ENCODE measurements around the gene SPTB.
"Not testable (repeated sequence)": the region's sequence is repeated elsewhere in the genome, so short reads cannot be mapped to it uniquely, and the experiment has no call there.

Gene SPTB

GRCh38 chr14:64816221-64816783, 63.4 kb downstream of the SPTB start:
- Histone ChIP-seq H3K36me3 (replicated peaks) (no peaks in the 10 kb centered on the region), H3K4me1 (no peaks in the 10 kb centered on the region), H3K27me3 (ENCODE audit: low read depth) (no peaks in the 10 kb centered on the region), H3K9me3 (no peaks in the 10 kb centered on the region), H3K4me3 (no peak overlapping the region)
- in situ Hi-C loops (cut with MboI; ENCODE audit: low sequenced_read_pairs) = no loop called here
- no peak for DNase-seq (ENCODE audit: low spot score in 2 of 2)

- H3K27me3 ChIP-seq (ENCODE audit: low read depth) = no peaks in the 10 kb centered on the region
- in situ Hi-C loops (cut with MboI; ENCODE audit: low sequenced_read_pairs) = no loop called here
- DNase-seq (ENCODE audit: low spot score in 2 of 2) = no peak
- no peaks in the 10 kb centered on the region for H3K36me3 ChIP-seq (replicated peaks)
- no peak overlapping the region for H3K4me3 ChIP-seq
- H3K4me1 ChIP-seq = no peaks in the 10 kb centered on the region
- no peaks in the 10 kb centered on the region for H3K9me3 ChIP-seq
Observed at GRCh38 chr14:64815257-64815656, 64.5 kb downstream of the SPTB start.

GRCh38 chr14:64812412-64812811, 67.3 kb downstream of the SPTB start:
- in situ Hi-C loops (cut with MboI; ENCODE audit: low sequenced_read_pairs) = no loop called here
- no peaks in the 10 kb centered on the region for H3K4me1 ChIP-seq
- no peak for DNase-seq (ENCODE audit: low spot score in 2 of 2)
- no peaks in the 10 kb centered on the region for H3K36me3 ChIP-seq (replicated peaks)
- H3K4me3 ChIP-seq = no peak overlapping the region
- H3K27me3 ChIP-seq (ENCODE audit: low read depth) = 0 out of 2 replicates have a peak, but pooled peaks cover 3% of the 10 kb centered on the region
- no peaks in the 10 kb centered on the region for H3K9me3 ChIP-seq

- H3K36me3 ChIP-seq (replicated peaks) = no peaks in the 10 kb centered on the region
- H3K4me3 ChIP-seq = no peak overlapping the region
- H3K27me3 ChIP-seq (ENCODE audit: low read depth) = 0 out of 2 replicates have a peak, but pooled peaks cover 3% of the 10 kb centered on the region
- no peak for DNase-seq (ENCODE audit: low spot score in 2 of 2)
- H3K9me3 ChIP-seq = no peaks in the 10 kb centered on the region
- in situ Hi-C loops (cut with MboI; ENCODE audit: low sequenced_read_pairs) = no loop called here
- no peaks in the 10 kb centered on the region for H3K4me1 ChIP-seq
Observed at GRCh38 chr14:64811676-64812075, 68.0 kb downstream of the SPTB start.

- no peaks in the 10 kb centered on the region for H3K4me1 ChIP-seq
- in situ Hi-C loops (cut with MboI; ENCODE audit: low sequenced_read_pairs) = no loop called here
- no peak for DNase-seq (ENCODE audit: low spot score in 2 of 2)
- H3K9me3 ChIP-seq = no peaks in the 10 kb centered on the region
- 0 out of 2 replicates have a peak, but pooled peaks cover 3% of the 10 kb centered on the region for H3K27me3 ChIP-seq (ENCODE audit: low read depth)
- no peak overlapping the region for H3K4me3 ChIP-seq
- no peaks in the 10 kb centered on the region for H3K36me3 ChIP-seq (replicated peaks)
Observed at GRCh38 chr14:64808449-64808848, 71.3 kb downstream of the SPTB start.

- Histone ChIP-seq H3K36me3 (replicated peaks) (no peaks in the 10 kb centered on the region), H3K27me3 (ENCODE audit: low read depth) (0 out of 2 replicates have a peak, but pooled peaks cover 3% of the 10 kb centered on the region), H3K4me3 (no peak overlapping the region), H3K9me3 (no peaks in the 10 kb centered on the region), H3K4me1 (no peaks in the 10 kb centered on the region)
- no peak for DNase-seq (ENCODE audit: low spot score in 2 of 2)
- in situ Hi-C loops (cut with MboI; ENCODE audit: low sequenced_read_pairs) = no loop called here
Observed at GRCh38 chr14:64807551-64807950, 72.2 kb downstream of the SPTB start.

GRCh38 chr14:64806862-64807495, 72.7 kb downstream of the SPTB start:
- no peak overlapping the region for H3K4me3 ChIP-seq
- H3K27me3 ChIP-seq (ENCODE audit: low read depth) = 0 out of 2 replicates have a peak, but pooled peaks cover 3% of the 10 kb centered on the region
- in situ Hi-C loops (cut with MboI; ENCODE audit: low sequenced_read_pairs) = no loop called here

GRCh38 chr14:64806202-64806861, 73.4 kb downstream of the SPTB start:
- Histone ChIP-seq H3K4me1 (no peaks in the 10 kb centered on the region), H3K9me3 (no peaks in the 10 kb centered on the region), H3K4me3 (no peak overlapping the region), H3K36me3 (replicated peaks) (no peaks in the 10 kb centered on the region), H3K27me3 (ENCODE audit: low read depth) (0 out of 2 replicates have a peak, but pooled peaks cover 3% of the 10 kb centered on the region)
- no peak for DNase-seq (ENCODE audit: low spot score in 2 of 2)
- in situ Hi-C loops (cut with MboI; ENCODE audit: low sequenced_read_pairs) = no loop called here

More at GRCh38 chr14:64806862-64807495, 72.7 kb downstream of the SPTB start:
- DNase-seq (ENCODE audit: low spot score in 2 of 2) = no peak
- no peaks in the 10 kb centered on the region for H3K4me1 ChIP-seq
- no peaks in the 10 kb centered on the region for H3K9me3 ChIP-seq
- no peaks in the 10 kb centered on the region for H3K36me3 ChIP-seq (replicated peaks)

- H3K36me3 ChIP-seq (replicated peaks); H3K9me3 ChIP-seq; H3K27me3 ChIP-seq (ENCODE audit: low read depth); in situ Hi-C loops (cut with MboI; ENCODE audit: low sequenced_read_pairs); DNase-seq (ENCODE audit: low spot score in 2 of 2); H3K4me3 ChIP-seq; H3K4me1 ChIP-seq: not testable (repeated sequence)
Observed at GRCh38 chr14:64805646-64806045, 74.1 kb downstream of the SPTB start.

- Histone ChIP-seq H3K4me3 (no peak overlapping the region), H3K36me3 (replicated peaks) (no peaks in the 10 kb centered on the region), H3K9me3 (no peaks in the 10 kb centered on the region), H3K27me3 (ENCODE audit: low read depth) (0 out of 2 replicates have a peak, but pooled peaks cover 3% of the 10 kb centered on the region), H3K4me1 (no peaks in the 10 kb centered on the region)
- in situ Hi-C loops (cut with MboI; ENCODE audit: low sequenced_read_pairs) = no loop called here
- DNase-seq (ENCODE audit: low spot score in 2 of 2) = no peak
Observed at GRCh38 chr14:64804754-64805260, 74.9 kb downstream of the SPTB start.

GRCh38 chr14:64801800-64802199, 77.9 kb downstream of the SPTB start:
- Histone ChIP-seq H3K4me3 (no peak overlapping the region), H3K9me3 (no peaks in the 10 kb centered on the region), H3K27me3 (ENCODE audit: low read depth) (no peaks in the 10 kb centered on the region), H3K4me1 (no peaks in the 10 kb centered on the region), H3K36me3 (replicated peaks) (no peaks in the 10 kb centered on the region)
- in situ Hi-C loops (cut with MboI; ENCODE audit: low sequenced_read_pairs) = no loop called here
- peak in 1 of 2 experiments; percentile 57 for DNase-seq (ENCODE audit: low spot score in 2 of 2)

GRCh38 chr14:64801046-64801445, 78.7 kb downstream of the SPTB start:
- Histone ChIP-seq H3K4me3 (no peak overlapping the region), H3K9me3 (no peaks in the 10 kb centered on the region), H3K27me3 (ENCODE audit: low read depth) (no peaks in the 10 kb centered on the region), H3K4me1 (no peaks in the 10 kb centered on the region), H3K36me3 (replicated peaks) (no peaks in the 10 kb centered on the region)
- no peak for DNase-seq (ENCODE audit: low spot score in 2 of 2)
- in situ Hi-C loops (cut with MboI; ENCODE audit: low sequenced_read_pairs) = no loop called here

GRCh38 chr14:64800000-64800399, 79.7 kb downstream of the SPTB start:
- no peaks in the 10 kb centered on the region for H3K9me3 ChIP-seq
- no peaks in the 10 kb centered on the region for H3K27me3 ChIP-seq (ENCODE audit: low read depth)
- H3K4me3 ChIP-seq = no peak overlapping the region
- in situ Hi-C loops (cut with MboI; ENCODE audit: low sequenced_read_pairs) = no loop called here
- no peaks in the 10 kb centered on the region for H3K4me1 ChIP-seq
- DNase-seq (ENCODE audit: low spot score in 2 of 2) = peak in 1 of 2 experiments; percentile 23
- H3K36me3 ChIP-seq (replicated peaks) = no peaks in the 10 kb centered on the region

GRCh38 chr14:64799555-64799954, 80.2 kb downstream of the SPTB start:
- DNase-seq (ENCODE audit: low spot score in 2 of 2) = no peak
- H3K36me3 ChIP-seq (replicated peaks) = no peaks in the 10 kb centered on the region
- no peaks in the 10 kb centered on the region for H3K9me3 ChIP-seq
- in situ Hi-C loops (cut with MboI; ENCODE audit: low sequenced_read_pairs) = no loop called here
- no peaks in the 10 kb centered on the region for H3K4me1 ChIP-seq
- H3K27me3 ChIP-seq (ENCODE audit: low read depth) = no peaks in the 10 kb centered on the region
- no peak overlapping the region for H3K4me3 ChIP-seq

Data from HAP-1 (cell line).